ENCODE data around the gene GOLGA6D. TPM values are rescaled to one million over a fixed set of nuclear protein-coding genes. Genes with fewer than 3 reads are reported as not detected.
"Not testable (repeated sequence)": the region's sequence is repeated elsewhere in the genome, so short reads cannot be mapped to it uniquely, and the experiment has no call there.

GOLGA6D gene
- not detected for total RNA-seq

GRCh38 chr15:75282572-75282971, at the start of gene GOLGA6D:
GOLGA6D (plus strand) TSS chr15:75282835; CDS start chr15:75282876, 41 bp downstream.
- not testable (repeated sequence) for DNase-seq (ENCODE audit: low spot score in 2 of 2); FAIRE-seq

DNA sequence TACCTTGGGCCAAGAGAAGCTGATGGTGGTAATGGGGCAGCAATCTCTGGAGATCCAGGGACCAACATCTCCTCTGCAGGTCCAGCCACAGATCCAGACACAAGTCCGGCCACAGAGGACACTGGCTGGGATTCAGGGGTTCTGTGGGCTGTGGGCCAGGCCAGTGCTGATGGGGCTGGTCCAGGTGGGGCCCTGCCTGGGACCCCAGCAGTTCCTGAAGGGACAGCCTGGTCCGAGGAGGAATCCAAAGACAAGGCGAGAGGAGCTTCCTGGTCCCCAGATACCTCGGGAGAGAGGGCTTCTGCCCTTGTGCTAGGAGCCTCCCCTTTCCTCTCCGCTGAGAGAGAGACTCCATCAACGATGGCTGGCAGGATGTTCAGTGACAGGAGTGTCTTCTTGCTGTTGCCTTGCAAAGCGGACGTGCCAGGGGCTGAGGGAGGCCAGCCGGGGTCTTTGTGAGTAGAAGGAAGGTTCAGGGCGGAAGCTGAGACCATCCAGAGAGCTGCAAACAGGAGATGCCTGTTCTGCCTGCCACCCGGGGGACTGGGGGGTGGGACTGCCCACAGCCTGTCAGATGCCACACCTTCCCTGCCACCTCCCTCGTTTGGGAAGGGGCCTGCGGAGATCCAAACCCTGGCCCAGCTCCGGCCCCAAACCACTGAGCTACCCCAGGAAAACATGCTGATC, 49.0 kb upstream of the GOLGA6D start:
- no peak for FAIRE-seq
- DNase-seq (ENCODE audit: low spot score in 2 of 2): no peak

DNA sequence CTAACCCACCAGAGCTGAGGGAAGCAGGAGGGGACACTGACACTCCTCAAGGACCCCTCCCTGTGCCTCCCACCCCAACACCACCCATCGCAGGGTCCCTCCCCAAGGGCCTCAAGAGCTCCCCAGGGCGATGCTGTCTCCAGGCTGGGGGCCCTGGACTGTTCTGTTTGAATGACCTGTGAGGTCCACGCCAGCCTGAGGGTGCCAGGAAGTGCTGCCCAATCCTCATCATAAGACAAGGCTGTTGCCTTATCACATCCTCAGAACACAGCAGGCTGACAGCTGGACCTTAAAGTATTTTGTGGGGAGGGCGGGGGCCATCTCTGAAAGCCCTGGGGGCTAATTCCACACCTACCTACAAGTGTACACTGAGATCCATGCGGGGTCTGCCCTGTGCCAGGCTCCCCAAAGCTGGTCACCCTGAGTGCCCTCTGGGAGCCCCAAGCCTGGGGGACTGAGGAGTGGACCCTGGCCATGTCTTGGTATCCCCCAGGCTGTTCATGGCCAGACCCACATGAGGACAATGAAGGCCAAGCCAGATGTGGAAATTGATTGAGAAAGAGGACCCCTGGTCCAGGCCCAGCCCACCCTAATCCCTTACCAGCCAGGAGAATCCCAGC, 48.3 kb upstream of the GOLGA6D start:
- DNase-seq (ENCODE audit: low spot score in 2 of 2) (peak in 1 of 2 donors; percentile 1), FAIRE-seq (no peak)

DNA sequence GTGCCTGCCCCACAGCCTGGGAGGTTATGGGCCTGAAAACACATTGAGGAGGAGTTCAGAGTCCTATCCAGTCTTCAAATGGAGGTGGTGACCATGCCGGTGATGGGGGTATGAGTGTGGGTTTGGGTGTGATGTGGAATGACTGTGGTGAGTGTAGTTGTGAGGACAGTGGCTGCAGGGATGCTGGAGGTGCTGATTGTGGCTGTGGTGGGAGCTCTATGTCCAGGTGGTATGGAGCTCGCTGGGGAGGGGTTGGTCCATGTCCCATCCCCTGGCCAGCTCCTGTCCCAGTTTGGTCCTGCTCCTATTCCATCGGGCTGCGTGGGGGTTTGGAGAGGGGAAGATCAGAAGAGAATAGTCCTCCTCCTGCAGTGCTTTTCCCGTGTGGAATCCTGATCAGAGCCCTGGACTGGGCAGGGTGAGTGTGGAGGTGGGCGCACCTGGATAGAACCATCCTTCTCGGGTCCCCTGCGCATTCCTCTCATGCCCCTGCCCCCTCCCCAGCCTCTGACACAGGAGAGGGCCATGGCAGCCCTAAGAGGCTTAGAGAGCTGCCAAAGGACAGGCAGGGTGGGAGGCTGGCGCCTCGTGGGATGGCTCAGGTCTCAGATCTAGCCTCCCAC, 47.5 kb upstream of the GOLGA6D start:
- FAIRE-seq: no peak
- DNase-seq (ENCODE audit: low spot score in 2 of 2): peak in 1 of 2 donors; percentile 4

GRCh38 chr15:75235760-75236729, 46.6 kb upstream of the GOLGA6D start:
- DNase-seq (ENCODE audit: low spot score in 2 of 2): no peak
- no peak for FAIRE-seq

DNA sequence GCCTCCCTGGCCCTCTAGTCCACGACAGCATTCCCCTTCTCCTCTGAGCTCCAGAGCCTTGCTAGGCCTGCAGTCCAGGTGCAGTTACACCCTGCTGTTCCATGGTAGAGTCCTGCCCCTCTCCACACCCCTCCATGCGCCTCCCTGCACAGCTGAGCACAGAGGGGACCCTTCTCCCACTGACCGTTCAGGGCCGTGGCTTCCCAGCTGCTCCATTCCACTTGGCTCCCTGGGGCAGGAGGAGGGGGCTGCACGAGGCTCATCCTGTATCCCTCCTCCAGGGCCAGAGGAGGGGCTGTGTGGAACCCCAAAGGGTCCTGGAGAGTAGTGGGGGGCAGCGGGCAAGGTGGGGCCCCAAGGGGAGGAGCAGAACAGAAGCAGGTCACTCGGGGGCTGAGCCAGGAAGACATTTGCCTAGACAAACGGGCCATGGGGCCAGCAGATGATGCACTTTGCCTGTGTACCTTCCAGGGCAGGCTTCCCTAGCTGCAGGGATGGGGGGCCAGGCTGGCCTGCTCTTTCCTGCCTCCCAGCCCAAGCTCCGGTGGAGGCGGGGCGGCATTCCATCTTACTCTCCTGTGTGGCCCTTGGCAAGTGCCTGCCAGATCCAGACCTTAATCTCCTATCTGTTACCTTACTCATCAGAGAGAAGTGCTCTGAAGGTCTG, 45.2 kb upstream of the GOLGA6D start:
- no peak for FAIRE-seq
- no peak for DNase-seq (ENCODE audit: low spot score in 2 of 2)

DNA sequence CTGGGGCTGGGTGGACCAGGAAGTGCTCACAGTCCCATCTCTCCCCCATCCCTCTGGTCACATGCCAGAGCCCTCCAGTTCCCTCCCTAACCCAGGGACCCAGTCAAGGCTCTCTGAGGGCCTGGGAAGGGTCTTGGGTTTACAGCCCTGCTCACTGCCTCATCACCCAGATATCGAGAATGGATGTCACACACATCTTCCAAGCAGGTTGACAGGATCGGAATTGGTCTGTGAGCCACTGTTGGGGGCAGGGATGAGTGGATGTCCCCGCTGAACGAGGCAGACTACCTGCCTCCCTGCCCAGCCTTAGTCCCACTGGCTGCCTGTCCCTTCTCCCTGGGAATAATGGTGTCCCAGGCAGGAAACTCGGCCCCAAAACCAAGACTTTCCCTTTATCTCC, 44.5 kb upstream of the GOLGA6D start:
- FAIRE-seq (no peak), DNase-seq (ENCODE audit: low spot score in 2 of 2) (no peak)

DNA sequence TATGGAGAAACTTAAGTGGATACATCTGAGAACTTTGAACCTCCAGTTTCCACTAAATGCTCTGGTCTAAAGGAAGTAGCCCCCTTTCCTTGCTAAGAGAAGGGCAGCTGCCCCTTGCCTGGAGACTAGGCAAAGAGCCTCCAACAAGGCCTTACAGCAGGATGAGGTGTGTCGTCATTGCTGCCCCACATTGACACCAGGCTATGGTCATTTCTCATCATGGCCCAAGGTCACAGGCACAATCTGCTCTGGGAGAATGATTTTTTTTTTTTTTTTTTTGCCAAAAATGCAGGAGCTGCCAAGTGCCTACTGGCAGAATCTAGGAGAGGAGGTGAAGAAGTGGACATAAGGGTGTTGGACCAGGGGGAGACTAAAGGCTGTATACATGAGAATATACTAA, 36.9 kb upstream of the GOLGA6D start:
- not testable (repeated sequence) for DNase-seq (ENCODE audit: low spot score in 2 of 2); FAIRE-seq

DNA sequence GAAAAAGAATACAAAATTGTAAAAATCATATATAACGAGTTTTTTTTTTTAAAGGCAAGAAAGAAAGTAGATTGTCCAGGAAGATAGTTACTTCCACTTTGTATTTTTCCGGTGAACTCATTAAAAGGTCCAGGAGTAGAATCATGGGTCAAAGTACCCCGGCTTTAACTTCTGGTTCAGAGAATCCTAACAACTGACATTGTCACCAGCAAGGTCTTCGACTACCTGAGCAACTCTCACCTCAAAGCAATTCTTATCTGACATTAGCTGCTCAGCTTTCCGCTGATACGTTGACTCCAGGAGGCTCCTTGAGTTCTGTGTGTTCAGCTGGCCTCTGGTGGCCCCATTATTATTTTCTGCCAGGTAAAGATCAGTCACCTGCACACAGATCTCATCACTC, 33.6 kb upstream of the GOLGA6D start:
- not testable (repeated sequence) for FAIRE-seq; DNase-seq (ENCODE audit: low spot score in 2 of 2)

- DNase-seq (ENCODE audit: low spot score in 2 of 2) (no peak), FAIRE-seq (no peak)
Measured at GRCh38 chr15:75249726-75250125, 32.9 kb upstream of the GOLGA6D start.

GRCh38 chr15:75251343-75251742, 31.3 kb upstream of the GOLGA6D start:
- not testable (repeated sequence) for FAIRE-seq; DNase-seq (ENCODE audit: low spot score in 2 of 2)

- not testable (repeated sequence) for FAIRE-seq; DNase-seq (ENCODE audit: low spot score in 2 of 2)
Measured at GRCh38 chr15:75252285-75252684, 30.4 kb upstream of the GOLGA6D start.

- FAIRE-seq; DNase-seq (ENCODE audit: low spot score in 2 of 2): not testable (repeated sequence)
Measured at GRCh38 chr15:75258034-75258433, 24.6 kb upstream of the GOLGA6D start, which contains the start of gene GOLGA6C. GOLGA6C (plus strand) TSS chr15:75258334; CDS start chr15:75258599, 265 bp downstream.

- DNase-seq (ENCODE audit: low spot score in 2 of 2); FAIRE-seq: not testable (repeated sequence)
Measured at GRCh38 chr15:75258620-75259343, 23.9 kb upstream of the GOLGA6D start.

DNA sequence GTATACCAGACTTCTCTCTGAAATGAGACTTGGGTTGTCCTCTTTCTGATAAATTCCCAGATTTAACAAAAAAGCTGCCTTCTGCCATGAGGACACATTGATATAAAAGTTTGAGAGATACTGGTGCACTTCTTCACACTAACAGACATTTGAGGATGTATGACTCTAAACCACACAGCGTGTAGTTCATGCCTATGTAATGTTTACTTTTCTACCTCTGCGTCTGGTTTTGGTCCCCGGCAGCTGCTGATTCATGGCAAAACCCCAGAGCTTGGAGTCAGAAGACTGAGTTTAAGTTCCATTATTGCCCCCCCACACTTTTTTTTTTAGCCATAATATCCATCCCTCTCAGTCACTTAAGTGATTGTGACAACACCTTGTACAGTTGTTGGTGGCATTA, 22.8 kb upstream of the GOLGA6D start:
- DNase-seq (ENCODE audit: low spot score in 2 of 2); FAIRE-seq: not testable (repeated sequence)

GRCh38 chr15:75273751-75274359, 8.8 kb upstream of the GOLGA6D start:
- not testable (repeated sequence) for DNase-seq (ENCODE audit: low spot score in 2 of 2); FAIRE-seq

- not testable (repeated sequence) for DNase-seq (ENCODE audit: low spot score in 2 of 2); FAIRE-seq
Measured at GRCh38 chr15:75274509-75275107, 8.0 kb upstream of the GOLGA6D start.

- FAIRE-seq: not testable (repeated sequence)
Measured at GRCh38 chr15:75275617-75276016, 7.0 kb upstream of the GOLGA6D start.

More at GRCh38 chr15:75275617-75276016, 7.0 kb upstream of the GOLGA6D start:
- DNase-seq (ENCODE audit: low spot score in 2 of 2): not testable (repeated sequence)
